ENCODE data around the gene MFSD6. TPM values are rescaled to one million over a fixed set of nuclear protein-coding genes. Genes with fewer than 3 reads are reported as not detected.

The MFSD6 gene
- total RNA-seq, 1 experiment from 2014 or later, result 4.7 TPM

DNA sequence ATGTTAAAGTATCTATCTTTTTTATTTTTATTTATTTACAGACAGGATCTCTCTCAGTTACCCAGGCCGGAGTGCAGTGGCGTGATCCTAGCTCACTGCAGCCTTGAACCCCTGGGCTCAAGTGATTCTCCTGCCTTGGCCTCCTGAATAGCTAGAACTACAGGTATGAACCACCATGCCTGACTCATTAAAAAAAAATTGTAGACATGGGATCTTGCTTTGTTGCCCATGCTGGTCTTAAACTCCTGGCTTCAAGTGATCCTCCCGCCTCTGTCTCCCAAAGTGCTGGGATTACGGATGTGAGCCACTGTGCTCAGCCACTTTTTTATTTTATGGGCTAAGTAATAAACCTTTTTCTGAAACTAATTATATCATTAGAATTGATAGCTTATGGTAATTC lies 7.1 kb downstream of the MFSD6 start (continued):
- TF ChIP-seq OVOL2 (CRISPR knock-in tag; IDR thresholded peaks at IDR 0.05; ENCODE audit: borderline replicate concordance) (no peak), ETV6 (CRISPR knock-in tag; IDR thresholded peaks at IDR 0.05) (no peak)
- TF ChIP-seq, protein P1, sequence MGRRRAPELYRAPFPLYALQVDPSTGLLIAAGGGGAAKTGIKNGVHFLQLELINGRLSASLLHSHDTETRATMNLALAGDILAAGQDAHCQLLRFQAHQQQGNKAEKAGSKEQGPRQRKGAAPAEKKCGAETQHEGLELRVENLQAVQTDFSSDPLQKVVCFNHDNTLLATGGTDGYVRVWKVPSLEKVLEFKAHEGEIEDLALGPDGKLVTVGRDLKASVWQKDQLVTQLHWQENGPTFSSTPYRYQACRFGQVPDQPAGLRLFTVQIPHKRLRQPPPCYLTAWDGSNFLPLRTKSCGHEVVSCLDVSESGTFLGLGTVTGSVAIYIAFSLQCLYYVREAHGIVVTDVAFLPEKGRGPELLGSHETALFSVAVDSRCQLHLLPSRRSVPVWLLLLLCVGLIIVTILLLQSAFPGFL (CRISPR knock-in tag; IDR thresholded peaks at IDR 0.05; ENCODE audit: borderline replicate concordance), result no peak

DNA sequence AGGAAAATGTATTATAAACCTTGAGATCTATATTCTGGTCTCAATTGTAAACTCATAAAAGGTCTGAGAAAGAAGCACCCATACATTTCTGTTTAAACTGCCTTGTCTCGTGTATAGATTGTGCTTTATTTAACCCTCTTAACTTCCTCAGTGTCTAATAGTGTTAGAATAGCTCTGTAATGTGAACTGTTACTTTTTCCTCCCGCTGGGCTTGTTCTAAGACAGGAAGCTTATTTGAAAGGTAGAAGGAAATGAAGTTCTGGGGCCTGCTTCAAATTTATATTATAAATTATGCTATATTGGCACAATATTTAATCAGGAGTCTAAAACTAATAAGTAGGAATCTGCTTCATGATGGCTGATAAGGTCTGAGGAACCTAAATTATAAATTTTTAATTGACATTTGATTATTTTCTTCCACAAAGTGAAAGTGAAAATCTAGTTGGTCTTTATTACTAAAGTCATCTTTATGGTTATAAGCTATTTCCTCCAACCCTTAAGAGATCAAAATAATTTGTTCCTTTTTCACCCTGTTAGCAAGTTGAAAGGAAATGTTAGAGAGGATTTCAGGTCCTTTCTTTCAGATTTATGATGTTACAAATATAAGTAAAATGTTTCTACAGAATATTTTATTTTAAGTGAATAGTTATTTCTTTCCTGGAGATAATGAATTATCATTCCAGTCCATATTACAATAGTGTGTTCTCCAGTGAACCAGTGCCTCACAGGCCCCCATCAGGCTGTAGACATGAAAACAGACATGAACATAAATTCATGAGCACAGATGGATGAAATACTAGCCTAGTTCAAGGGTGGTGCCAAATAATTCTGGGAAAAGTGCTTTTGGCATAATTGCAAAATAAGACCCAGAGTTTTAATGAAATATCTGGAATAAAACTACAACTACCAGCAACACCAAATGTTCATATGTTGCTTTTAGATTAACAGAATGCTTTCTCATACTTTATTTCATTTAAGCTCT lies 7.9 kb downstream of the MFSD6 start:
- Mint-ChIP-seq H3K27ac (no peak overlapping the region), H3K4me1 (peaks cover 20% of the 10 kb centered on the region), H3K9me3 (no peaks in the 10 kb centered on the region), H3K27me3 (ENCODE audit: low read depth) (no peaks in the 10 kb centered on the region; the same call in 1 of the 2 replicates), H3K36me3 (no peaks in the 10 kb centered on the region), H3K4me3 (no peak overlapping the region)
- ATAC-seq, result no peak
- TF ChIP-seq, protein P2, sequence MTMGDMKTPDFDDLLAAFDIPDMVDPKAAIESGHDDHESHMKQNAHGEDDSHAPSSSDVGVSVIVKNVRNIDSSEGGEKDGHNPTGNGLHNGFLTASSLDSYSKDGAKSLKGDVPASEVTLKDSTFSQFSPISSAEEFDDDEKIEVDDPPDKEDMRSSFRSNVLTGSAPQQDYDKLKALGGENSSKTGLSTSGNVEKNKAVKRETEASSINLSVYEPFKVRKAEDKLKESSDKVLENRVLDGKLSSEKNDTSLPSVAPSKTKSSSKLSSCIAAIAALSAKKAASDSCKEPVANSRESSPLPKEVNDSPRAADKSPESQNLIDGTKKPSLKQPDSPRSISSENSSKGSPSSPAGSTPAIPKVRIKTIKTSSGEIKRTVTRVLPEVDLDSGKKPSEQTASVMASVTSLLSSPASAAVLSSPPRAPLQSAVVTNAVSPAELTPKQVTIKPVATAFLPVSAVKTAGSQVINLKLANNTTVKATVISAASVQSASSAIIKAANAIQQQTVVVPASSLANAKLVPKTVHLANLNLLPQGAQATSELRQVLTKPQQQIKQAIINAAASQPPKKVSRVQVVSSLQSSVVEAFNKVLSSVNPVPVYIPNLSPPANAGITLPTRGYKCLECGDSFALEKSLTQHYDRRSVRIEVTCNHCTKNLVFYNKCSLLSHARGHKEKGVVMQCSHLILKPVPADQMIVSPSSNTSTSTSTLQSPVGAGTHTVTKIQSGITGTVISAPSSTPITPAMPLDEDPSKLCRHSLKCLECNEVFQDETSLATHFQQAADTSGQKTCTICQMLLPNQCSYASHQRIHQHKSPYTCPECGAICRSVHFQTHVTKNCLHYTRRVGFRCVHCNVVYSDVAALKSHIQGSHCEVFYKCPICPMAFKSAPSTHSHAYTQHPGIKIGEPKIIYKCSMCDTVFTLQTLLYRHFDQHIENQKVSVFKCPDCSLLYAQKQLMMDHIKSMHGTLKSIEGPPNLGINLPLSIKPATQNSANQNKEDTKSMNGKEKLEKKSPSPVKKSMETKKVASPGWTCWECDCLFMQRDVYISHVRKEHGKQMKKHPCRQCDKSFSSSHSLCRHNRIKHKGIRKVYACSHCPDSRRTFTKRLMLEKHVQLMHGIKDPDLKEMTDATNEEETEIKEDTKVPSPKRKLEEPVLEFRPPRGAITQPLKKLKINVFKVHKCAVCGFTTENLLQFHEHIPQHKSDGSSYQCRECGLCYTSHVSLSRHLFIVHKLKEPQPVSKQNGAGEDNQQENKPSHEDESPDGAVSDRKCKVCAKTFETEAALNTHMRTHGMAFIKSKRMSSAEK (CRISPR knock-in tag; IDR thresholded peaks at IDR 0.05; ENCODE audit: borderline replicate concordance), result no peak
- TF ChIP-seq ZNF396 (CRISPR knock-in tag; IDR thresholded peaks at IDR 0.05; ENCODE audit: borderline replicate concordance), result no peak
- TF ChIP-seq, protein P3, sequence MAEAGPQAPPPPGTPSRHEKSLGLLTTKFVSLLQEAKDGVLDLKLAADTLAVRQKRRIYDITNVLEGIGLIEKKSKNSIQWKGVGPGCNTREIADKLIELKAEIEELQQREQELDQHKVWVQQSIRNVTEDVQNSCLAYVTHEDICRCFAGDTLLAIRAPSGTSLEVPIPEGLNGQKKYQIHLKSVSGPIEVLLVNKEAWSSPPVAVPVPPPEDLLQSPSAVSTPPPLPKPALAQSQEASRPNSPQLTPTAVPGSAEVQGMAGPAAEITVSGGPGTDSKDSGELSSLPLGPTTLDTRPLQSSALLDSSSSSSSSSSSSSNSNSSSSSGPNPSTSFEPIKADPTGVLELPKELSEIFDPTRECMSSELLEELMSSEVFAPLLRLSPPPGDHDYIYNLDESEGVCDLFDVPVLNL (CRISPR knock-in tag; IDR thresholded peaks at IDR 0.05; ENCODE audit: borderline replicate concordance, low read depth), result no peak
- TF ChIP-seq, protein P4, sequence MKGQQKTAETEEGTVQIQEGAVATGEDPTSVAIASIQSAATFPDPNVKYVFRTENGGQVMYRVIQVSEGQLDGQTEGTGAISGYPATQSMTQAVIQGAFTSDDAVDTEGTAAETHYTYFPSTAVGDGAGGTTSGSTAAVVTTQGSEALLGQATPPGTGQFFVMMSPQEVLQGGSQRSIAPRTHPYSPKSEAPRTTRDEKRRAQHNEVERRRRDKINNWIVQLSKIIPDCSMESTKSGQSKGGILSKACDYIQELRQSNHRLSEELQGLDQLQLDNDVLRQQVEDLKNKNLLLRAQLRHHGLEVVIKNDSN (CRISPR knock-in tag; IDR thresholded peaks at IDR 0.05), result no peak
- TF ChIP-seq, protein P5, sequence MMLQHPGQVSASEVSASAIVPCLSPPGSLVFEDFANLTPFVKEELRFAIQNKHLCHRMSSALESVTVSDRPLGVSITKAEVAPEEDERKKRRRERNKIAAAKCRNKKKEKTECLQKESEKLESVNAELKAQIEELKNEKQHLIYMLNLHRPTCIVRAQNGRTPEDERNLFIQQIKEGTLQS (CRISPR knock-in tag; conservative IDR thresholded peaks at IDR 0.05), result no peak
- TF ChIP-seq, protein P6, sequence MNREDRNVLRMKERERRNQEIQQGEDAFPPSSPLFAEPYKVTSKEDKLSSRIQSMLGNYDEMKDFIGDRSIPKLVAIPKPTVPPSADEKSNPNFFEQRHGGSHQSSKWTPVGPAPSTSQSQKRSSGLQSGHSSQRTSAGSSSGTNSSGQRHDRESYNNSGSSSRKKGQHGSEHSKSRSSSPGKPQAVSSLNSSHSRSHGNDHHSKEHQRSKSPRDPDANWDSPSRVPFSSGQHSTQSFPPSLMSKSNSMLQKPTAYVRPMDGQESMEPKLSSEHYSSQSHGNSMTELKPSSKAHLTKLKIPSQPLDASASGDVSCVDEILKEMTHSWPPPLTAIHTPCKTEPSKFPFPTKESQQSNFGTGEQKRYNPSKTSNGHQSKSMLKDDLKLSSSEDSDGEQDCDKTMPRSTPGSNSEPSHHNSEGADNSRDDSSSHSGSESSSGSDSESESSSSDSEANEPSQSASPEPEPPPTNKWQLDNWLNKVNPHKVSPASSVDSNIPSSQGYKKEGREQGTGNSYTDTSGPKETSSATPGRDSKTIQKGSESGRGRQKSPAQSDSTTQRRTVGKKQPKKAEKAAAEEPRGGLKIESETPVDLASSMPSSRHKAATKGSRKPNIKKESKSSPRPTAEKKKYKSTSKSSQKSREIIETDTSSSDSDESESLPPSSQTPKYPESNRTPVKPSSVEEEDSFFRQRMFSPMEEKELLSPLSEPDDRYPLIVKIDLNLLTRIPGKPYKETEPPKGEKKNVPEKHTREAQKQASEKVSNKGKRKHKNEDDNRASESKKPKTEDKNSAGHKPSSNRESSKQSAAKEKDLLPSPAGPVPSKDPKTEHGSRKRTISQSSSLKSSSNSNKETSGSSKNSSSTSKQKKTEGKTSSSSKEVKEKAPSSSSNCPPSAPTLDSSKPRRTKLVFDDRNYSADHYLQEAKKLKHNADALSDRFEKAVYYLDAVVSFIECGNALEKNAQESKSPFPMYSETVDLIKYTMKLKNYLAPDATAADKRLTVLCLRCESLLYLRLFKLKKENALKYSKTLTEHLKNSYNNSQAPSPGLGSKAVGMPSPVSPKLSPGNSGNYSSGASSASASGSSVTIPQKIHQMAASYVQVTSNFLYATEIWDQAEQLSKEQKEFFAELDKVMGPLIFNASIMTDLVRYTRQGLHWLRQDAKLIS (CRISPR knock-in tag; IDR thresholded peaks at IDR 0.05; ENCODE audit: borderline replicate concordance), result no peak
- TF ChIP-seq RELA (CRISPR knock-in tag; IDR thresholded peaks at IDR 0.05; ENCODE audit: borderline replicate concordance), result no peak
- TF ChIP-seq, protein P7, sequence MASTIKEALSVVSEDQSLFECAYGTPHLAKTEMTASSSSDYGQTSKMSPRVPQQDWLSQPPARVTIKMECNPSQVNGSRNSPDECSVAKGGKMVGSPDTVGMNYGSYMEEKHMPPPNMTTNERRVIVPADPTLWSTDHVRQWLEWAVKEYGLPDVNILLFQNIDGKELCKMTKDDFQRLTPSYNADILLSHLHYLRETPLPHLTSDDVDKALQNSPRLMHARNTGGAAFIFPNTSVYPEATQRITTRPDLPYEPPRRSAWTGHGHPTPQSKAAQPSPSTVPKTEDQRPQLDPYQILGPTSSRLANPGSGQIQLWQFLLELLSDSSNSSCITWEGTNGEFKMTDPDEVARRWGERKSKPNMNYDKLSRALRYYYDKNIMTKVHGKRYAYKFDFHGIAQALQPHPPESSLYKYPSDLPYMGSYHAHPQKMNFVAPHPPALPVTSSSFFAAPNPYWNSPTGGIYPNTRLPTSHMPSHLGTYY (CRISPR knock-in tag; IDR thresholded peaks at IDR 0.05), result no peak
- TF ChIP-seq, protein P8, sequence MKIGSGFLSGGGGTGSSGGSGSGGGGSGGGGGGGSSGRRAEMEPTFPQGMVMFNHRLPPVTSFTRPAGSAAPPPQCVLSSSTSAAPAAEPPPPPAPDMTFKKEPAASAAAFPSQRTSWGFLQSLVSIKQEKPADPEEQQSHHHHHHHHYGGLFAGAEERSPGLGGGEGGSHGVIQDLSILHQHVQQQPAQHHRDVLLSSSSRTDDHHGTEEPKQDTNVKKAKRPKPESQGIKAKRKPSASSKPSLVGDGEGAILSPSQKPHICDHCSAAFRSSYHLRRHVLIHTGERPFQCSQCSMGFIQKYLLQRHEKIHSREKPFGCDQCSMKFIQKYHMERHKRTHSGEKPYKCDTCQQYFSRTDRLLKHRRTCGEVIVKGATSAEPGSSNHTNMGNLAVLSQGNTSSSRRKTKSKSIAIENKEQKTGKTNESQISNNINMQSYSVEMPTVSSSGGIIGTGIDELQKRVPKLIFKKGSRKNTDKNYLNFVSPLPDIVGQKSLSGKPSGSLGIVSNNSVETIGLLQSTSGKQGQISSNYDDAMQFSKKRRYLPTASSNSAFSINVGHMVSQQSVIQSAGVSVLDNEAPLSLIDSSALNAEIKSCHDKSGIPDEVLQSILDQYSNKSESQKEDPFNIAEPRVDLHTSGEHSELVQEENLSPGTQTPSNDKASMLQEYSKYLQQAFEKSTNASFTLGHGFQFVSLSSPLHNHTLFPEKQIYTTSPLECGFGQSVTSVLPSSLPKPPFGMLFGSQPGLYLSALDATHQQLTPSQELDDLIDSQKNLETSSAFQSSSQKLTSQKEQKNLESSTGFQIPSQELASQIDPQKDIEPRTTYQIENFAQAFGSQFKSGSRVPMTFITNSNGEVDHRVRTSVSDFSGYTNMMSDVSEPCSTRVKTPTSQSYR (CRISPR knock-in tag; IDR thresholded peaks at IDR 0.05), result no peak
- no peak for TF ChIP-seq NR1H2 (CRISPR knock-in tag; IDR thresholded peaks at IDR 0.05)
- no peak for TF ChIP-seq MXD4 (CRISPR knock-in tag; IDR thresholded peaks at IDR 0.05; ENCODE audit: borderline replicate concordance)
- no peak for DNase-seq (ENCODE audit: low spot score)
- POLR2A ChIA-PET, result no interaction called here
- CTCF ChIA-PET, result no interaction called here
